GM19043 (cell line): ENCODE results near the gene URB2.
A peak's percentile ranks its signal among the peaks of the same experiment; 100 is the strongest.
"Not testable (repeated sequence)": the region's sequence is repeated elsewhere in the genome, so short reads cannot be mapped to it uniquely, and the experiment has no call there.

Experiments used
- ATAC-seq: cut with Tn5 transposase; IDR thresholded peaks from one replicate; pipeline ENCODE4 v1.9.1; 2021; ENCODE audit warnings: low read depth; ENCODE audit not compliant: unreplicated experiment

The URB2 gene

GRCh38 chr1:229613938-229614337, 12.1 kb upstream of the URB2 start:
- no peak for ATAC-seq

DNA sequence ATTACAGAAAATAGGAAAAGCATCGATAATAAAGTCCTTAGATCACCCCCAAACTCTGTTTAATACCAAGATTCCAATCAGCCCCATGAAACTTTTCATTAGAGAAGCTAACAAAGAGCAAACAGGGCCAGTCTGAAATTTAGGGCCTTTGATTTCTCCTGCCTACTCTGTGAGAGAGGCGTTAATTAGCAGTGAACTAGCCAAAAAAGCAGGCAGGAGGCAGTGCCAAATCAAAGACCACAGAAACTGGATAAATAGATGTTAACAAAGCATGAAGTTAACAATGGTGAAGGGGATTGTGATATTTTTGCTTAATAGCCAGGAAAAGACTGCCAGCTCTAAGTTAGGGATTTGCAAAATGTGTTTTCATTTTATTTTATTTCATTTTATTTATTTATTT, 11.3 kb upstream of the URB2 start:
- no peak for ATAC-seq

- no peak for ATAC-seq
Measured at GRCh38 chr1:229617351-229618100, 8.5 kb upstream of the URB2 start.

GRCh38 chr1:229619002-229619401, 7.0 kb upstream of the URB2 start:
- no peak for ATAC-seq

GRCh38 chr1:229619614-229620013, 6.4 kb upstream of the URB2 start:
- no peak for ATAC-seq

- ATAC-seq, result no peak
Measured at GRCh38 chr1:229620876-229621275, 5.2 kb upstream of the URB2 start.

GRCh38 chr1:229621663-229622062, 4.4 kb upstream of the URB2 start:
- ATAC-seq, result no peak

DNA sequence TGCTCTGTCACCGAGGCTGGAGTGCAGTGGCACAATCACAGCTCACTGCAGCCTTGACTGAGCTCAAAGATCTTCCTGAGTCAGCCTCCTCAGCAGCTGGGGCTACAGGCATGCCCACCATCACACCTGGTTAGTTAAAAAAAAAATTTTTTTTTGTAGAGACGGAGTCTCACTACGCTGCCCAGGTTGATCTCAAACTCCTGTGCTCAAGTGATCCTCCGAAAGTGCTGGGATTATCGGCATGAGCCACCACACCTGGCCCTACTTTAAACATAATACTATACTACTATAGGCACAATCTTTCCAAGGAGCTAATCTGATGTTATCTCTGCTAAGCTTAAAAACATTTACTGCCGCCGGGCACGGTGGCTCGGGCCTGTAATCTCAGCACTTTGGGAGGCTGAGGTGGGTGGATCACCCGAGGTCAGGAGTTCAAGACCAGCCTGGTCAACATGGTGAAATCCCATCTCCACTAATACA, 3.4 kb upstream of the URB2 start:
- ATAC-seq, result not testable (repeated sequence)

DNA sequence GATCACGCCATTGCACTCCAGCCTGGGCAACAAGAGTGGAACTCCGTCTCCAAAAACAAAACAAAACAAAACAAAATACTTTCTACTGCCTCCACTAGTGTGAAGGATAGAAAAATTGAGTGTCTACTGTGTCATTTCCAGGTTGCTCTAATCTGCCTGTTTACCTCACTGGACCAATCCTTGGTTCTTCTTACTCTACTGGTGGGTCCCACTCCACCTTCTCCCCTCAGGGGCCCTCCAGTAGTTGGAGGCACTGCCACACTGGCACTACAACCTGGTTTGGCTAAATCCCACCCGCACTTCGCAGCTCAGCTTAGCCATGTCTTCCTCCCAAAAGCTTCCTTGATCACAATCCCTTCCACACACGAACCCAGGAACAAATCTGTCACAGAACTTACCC, 2.8 kb upstream of the URB2 start:
- no peak for ATAC-seq

- ATAC-seq, result no peak
Measured at GRCh38 chr1:229623838-229624237, 2.2 kb upstream of the URB2 start.

GRCh38 chr1:229624521-229625070, 1.5 kb upstream of the URB2 start:
- no peak for ATAC-seq

DNA sequence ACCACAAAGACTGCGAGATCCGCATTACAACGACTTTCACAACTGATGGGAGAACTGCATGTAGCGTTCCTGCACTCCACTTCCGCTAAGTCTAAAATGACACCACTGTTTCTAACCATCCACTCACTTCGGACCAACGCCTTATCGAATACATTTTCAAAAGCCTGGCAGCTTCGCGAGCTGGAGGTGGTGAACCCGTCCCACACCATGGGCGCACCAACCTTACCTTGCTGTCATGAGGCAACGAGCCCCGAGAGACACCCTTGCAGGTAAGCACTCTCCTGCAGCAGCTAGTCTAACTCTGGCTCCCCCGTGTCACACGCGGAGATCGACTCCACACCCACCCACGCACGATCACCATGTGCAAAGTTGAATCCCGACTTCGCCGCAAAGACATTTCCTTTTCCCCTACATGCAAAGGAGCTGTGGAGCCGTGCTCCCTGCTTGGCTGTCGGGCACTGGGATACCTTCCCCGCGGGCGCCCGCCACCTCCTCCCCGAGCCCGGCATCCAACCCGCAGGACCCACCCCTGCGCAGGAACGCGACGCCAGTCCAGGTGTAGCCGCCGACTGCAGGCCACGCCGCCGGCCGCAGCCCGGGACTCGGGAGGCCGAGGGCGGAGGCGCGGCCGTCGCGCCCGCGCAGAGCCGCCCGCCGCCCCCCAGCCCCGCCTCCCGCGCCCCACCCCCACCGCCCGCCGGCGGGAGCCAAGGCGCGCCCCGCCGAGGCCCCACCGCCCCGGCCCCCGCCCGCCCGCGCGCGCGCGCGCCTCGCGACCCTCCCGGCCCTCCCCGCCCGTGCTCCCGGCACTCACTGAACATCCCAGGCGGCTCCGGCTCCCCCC, 754 bp upstream of the URB2 start:
- peak; percentile 33 for ATAC-seq

DNA sequence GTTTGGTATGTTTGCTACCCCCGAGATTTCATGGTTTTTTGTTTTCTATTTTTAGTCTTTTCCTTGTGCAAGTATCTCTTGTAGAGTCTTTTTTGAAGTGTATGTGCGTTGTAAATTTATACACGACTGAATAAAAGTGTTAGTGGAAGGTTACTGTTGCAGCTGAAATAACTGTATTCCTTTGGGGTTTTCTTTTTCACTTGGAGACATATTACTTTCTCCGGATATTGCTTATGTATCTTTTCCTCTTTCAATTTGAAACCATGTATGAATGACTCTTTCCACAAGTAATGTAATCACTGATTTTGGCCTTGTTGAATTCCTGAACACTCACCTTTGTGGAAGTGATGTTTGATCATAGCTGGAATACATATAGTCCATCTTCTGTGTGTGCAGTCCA, 956 bp downstream of the URB2 start:
- ATAC-seq, result no peak

- ATAC-seq, result no peak
Measured at GRCh38 chr1:229629261-229629660, 3.2 kb downstream of the URB2 start.

DNA sequence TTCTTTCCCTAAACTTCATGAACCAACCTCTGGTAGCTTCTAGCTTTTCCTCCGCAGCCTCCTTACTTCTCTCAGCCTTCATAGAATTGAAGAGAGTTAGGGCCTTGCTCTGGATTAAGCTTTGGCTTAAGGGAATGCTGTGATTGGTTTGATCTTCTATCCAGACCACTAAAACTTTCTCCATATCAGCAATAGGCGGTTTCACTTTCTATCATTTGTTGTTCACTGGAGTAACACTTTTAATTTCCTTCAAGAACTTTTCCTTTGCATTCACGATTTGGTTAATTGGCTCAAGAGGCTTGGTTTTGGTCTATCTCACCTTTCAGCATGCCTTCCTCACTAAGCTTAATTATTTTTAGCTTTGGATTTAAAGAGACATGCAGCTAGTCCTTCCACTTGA, 5.1 kb downstream of the URB2 start:
- no peak for ATAC-seq

DNA sequence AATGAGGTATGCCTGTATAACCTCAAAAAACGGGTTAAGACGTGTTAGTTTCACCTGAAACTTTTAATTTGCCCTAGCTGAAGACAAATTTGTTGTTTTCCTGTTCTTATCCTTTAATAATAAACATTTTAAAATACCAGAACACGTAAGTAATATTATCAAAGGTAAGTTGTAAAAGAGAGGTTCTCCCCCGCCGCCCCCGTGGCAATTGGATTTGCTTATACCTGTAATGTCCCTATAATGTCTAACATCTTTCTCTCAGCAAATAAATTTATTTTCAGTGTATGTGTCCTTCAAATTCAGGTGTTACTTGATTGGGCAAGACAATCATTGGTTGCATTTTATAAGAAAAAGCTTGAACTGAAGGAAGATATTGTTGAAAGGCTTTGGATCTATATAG, 5.9 kb downstream of the URB2 start:
- ATAC-seq, result no peak

- ATAC-seq, result no peak
Measured at GRCh38 chr1:229636042-229636441, 10.0 kb downstream of the URB2 start.

DNA sequence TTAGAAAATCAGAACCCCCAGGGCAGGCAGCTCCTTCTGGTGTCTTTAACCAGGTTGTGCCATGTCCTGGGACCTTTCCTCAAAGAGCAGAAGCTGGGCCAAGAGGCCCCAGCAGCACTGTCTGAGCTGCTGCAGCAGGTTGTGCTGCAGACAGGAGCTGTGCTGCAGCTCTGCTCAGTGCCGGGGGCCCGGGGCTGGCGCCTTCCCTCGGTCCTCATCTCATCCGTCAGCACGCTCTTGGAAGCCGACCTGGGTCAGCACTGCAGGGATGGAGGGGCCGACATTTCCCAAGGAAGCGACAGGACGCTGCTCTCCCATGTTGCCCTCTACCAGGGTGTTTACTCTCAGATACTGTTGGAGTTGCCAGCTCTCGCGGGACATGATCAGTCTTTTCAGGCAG, 11.7 kb downstream of the URB2 start:
- ATAC-seq, result no peak

- no peak for ATAC-seq
Measured at GRCh38 chr1:229640455-229640854, 14.4 kb downstream of the URB2 start.

GRCh38 chr1:229641306-229641705, 15.3 kb downstream of the URB2 start:
- no peak for ATAC-seq

GRCh38 chr1:229642376-229642775, 16.3 kb downstream of the URB2 start:
- no peak for ATAC-seq

DNA sequence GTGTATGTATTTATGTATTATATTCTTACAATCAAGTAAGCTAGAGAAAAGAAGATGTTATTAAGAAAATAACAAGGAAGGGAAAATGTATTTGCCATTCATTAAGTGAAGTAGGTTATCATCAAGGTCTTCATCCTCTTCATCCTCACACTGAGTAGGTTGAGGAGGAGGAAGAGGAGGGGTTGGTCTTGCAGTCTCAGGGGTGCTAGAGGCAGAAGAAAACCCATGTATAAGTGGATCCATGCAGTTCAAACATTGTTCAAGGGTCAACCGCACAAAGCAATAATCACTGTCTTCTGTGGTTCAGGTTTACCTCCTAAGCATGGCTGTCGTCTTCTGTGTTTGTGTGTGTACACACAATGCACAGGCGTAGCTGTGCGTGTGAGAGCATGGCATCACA, 16.9 kb downstream of the URB2 start:
- ATAC-seq, result no peak
